GM12874 (cell line): ENCODE data around the gene SPECC1L.

ENCODE experiments used
- CTCF ChIP-seq: IDR thresholded peaks from 2 replicates; pipeline ENCODE4 v1.5.1; 2011; ENCODE audit warnings: low read depth, mild to moderate bottlenecking, control low read depth, low read length, moderate library complexity; ENCODE audit not compliant: insufficient read depth

The SPECC1L gene

GRCh38 chr22:24411256-24412004, 140.8 kb downstream of the SPECC1L start:
- no peak for TF ChIP-seq CTCF

GRCh38 chr22:24412274-24412673, 141.6 kb downstream of the SPECC1L start:
- no peak for TF ChIP-seq CTCF

GRCh38 chr22:24413271-24413670, 142.6 kb downstream of the SPECC1L start:
- TF ChIP-seq CTCF, result no peak

- no peak for TF ChIP-seq CTCF
These were observed 143.2 kb downstream of the SPECC1L start for GRCh38 chr22:24413736-24414385.

GRCh38 chr22:24414523-24414922, 143.9 kb downstream of the SPECC1L start:
- no peak for TF ChIP-seq CTCF

- TF ChIP-seq CTCF, result no peak
These were observed 144.6 kb downstream of the SPECC1L start for GRCh38 chr22:24414984-24415945.

- TF ChIP-seq CTCF, result no peak
These were observed 145.5 kb downstream of the SPECC1L start for GRCh38 chr22:24416095-24416494.
